GM21717 (cell line): Measurements from ENCODE around the gene USHBP1.

Experiments
- ATAC-seq: cut with Tn5 transposase; IDR thresholded peaks from one replicate; pipeline ENCODE4 v1.9.1; 2021; ENCODE audit warnings: mild to moderate bottlenecking, moderate library complexity; ENCODE audit not compliant: unreplicated experiment

Gene USHBP1

GRCh38 chr19:17214508-17215126 is 49.9 kb downstream of the USHBP1 start:
- ATAC-seq: no peak

- ATAC-seq: no peak
These were observed 51.2 kb downstream of the USHBP1 start for GRCh38 chr19:17213334-17213733.

GRCh38 chr19:17211547-17212446 is 52.7 kb downstream of the USHBP1 start:
- no peak for ATAC-seq

- ATAC-seq: no peak
These were observed 54.2 kb downstream of the USHBP1 start for GRCh38 chr19:17210296-17210695.

- ATAC-seq: no peak
These were observed 55.2 kb downstream of the USHBP1 start for GRCh38 chr19:17209126-17210036.

GRCh38 chr19:17206736-17207581 is 57.6 kb downstream of the USHBP1 start:
- ATAC-seq: no peak

GRCh38 chr19:17205237-17206140 is 59.1 kb downstream of the USHBP1 start:
- ATAC-seq: no peak

GRCh38 chr19:17202713-17203112 is 61.8 kb downstream of the USHBP1 start:
- ATAC-seq: no peak

- ATAC-seq: no peak
These were observed 62.3 kb downstream of the USHBP1 start for GRCh38 chr19:17202249-17202648.

GRCh38 chr19:17200408-17201079 is 64.0 kb downstream of the USHBP1 start:
- no peak for ATAC-seq
